K562 (cell line): ENCODE results near the gene ZDHHC14.

Experiments used
- FOXM1 ChIP-seq, 2 experiments: fragments of 450-650 bp in 1 of 2; sonication (generic) in 1 of 2; formaldehyde crosslinking in 1 of 2; IDR thresholded peaks; 2 replicates each; pipeline versions ENCODE4 v1.6.1 to v1.9.0; 2017 to 2022; ENCODE audit warnings: low read depth in 2 of 2, mild to moderate bottlenecking in 2 of 2, missing genetic modification reagents in 1 of 2, moderate library complexity in 1 of 2
- SREBF2 ChIP-seq: sonication (generic); formaldehyde crosslinking; IDR thresholded peaks from 2 replicates; pipeline ENCODE4 v1.4.0; 2020; ENCODE audit warnings: mild to moderate bottlenecking, missing genetic modification reagents
- SUPT5H ChIP-seq: fragments of 450-650 bp; IDR thresholded peaks from 2 replicates; pipeline ENCODE4 v1.6.1; 2016
- TCF7 ChIP-seq: sonication (generic); IDR thresholded peaks from 2 replicates; pipeline ENCODE4 v1.6.1; 2016; ENCODE audit warnings: antibody characterized with exemption, borderline replicate concordance
- ZBTB33 ChIP-seq: sonication (generic); formaldehyde crosslinking; IDR thresholded peaks from 2 replicates; pipeline ENCODE4 v1.8.1; 2023; ENCODE audit warnings: mild to moderate bottlenecking, missing genetic modification reagents
- ZNF586 ChIP-seq: fragments of 450-650 bp; formaldehyde crosslinking; conservative IDR thresholded peaks from 2 replicates; pipeline ENCODE4 v1.4.0; 2020; ENCODE audit warnings: mild to moderate bottlenecking, moderate library complexity
- TF ChIP-seq, protein P1 (sequence below), 3 experiments: IDR thresholded peaks in 2 of 3; conservative IDR thresholded peaks in 1 of 3; 2 replicates each; pipeline ENCODE4 v1.5.1; 2011 to 2012; ENCODE audit warnings: low read length in 3 of 3, mild to moderate bottlenecking in 3 of 3, control low read depth in 2 of 3, improper control_type of control experiment in 1 of 3, inconsistent platforms in 1 of 3, low read depth in 1 of 3, mixed read lengths in 1 of 3, moderate library complexity in 1 of 3; ENCODE audit not compliant: insufficient read depth in 2 of 3
- TF ChIP-seq, protein P2 (sequence below), 2 experiments: fragments of 450-650 bp; formaldehyde crosslinking in 1 of 2; IDR thresholded peaks; 2 replicates each; pipeline versions ENCODE4 v1.4.0 to v1.6.1; 2014 to 2020; ENCODE audit warnings: mild to moderate bottlenecking in 2 of 2, borderline replicate concordance in 1 of 2, low read depth in 1 of 2

DNA sequence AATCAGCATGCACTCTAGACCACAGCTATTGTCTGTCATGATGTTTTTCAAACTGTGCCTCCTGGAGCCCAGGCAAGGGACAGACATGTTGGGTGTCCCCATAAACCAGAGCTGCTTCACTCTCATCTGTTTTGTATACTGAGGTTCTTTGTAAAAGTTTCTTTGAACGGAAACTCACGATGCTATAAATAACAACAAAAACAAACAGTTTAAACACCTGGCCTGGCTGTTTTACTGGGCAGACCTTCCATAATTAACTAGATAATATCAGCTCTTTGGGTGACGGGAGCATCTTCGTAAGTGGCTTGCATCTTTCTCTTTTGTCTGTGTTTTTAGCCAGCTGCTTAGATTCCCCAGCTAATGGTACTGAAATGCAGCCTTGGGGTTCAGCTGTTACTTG is 190.3 kb downstream of the ZDHHC14 start:
- TF ChIP-seq, protein P1, sequence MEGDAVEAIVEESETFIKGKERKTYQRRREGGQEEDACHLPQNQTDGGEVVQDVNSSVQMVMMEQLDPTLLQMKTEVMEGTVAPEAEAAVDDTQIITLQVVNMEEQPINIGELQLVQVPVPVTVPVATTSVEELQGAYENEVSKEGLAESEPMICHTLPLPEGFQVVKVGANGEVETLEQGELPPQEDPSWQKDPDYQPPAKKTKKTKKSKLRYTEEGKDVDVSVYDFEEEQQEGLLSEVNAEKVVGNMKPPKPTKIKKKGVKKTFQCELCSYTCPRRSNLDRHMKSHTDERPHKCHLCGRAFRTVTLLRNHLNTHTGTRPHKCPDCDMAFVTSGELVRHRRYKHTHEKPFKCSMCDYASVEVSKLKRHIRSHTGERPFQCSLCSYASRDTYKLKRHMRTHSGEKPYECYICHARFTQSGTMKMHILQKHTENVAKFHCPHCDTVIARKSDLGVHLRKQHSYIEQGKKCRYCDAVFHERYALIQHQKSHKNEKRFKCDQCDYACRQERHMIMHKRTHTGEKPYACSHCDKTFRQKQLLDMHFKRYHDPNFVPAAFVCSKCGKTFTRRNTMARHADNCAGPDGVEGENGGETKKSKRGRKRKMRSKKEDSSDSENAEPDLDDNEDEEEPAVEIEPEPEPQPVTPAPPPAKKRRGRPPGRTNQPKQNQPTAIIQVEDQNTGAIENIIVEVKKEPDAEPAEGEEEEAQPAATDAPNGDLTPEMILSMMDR (IDR thresholded peaks at IDR 0.05 in 2 of 3, conservative IDR thresholded peaks at IDR 0.05 in 1 of 3; ENCODE audit: insufficient read depth in 2 of 3, low read depth in 1 of 3, low read length in 3 of 3) = no peak
- TF ChIP-seq SREBF2 (no peak), FOXM1 (IDR thresholded peaks at IDR 0.05; ENCODE audit: low read depth) (no peak), FOXM1 (CRISPR knock-in tag; IDR thresholded peaks at IDR 0.05; ENCODE audit: low read depth) (no peak), ZBTB33 (CRISPR knock-in tag) (no peak), ZNF586 (CRISPR knock-in tag) (no peak), TCF7 (no peak), SUPT5H (no peak)
- TF ChIP-seq, protein P2, sequence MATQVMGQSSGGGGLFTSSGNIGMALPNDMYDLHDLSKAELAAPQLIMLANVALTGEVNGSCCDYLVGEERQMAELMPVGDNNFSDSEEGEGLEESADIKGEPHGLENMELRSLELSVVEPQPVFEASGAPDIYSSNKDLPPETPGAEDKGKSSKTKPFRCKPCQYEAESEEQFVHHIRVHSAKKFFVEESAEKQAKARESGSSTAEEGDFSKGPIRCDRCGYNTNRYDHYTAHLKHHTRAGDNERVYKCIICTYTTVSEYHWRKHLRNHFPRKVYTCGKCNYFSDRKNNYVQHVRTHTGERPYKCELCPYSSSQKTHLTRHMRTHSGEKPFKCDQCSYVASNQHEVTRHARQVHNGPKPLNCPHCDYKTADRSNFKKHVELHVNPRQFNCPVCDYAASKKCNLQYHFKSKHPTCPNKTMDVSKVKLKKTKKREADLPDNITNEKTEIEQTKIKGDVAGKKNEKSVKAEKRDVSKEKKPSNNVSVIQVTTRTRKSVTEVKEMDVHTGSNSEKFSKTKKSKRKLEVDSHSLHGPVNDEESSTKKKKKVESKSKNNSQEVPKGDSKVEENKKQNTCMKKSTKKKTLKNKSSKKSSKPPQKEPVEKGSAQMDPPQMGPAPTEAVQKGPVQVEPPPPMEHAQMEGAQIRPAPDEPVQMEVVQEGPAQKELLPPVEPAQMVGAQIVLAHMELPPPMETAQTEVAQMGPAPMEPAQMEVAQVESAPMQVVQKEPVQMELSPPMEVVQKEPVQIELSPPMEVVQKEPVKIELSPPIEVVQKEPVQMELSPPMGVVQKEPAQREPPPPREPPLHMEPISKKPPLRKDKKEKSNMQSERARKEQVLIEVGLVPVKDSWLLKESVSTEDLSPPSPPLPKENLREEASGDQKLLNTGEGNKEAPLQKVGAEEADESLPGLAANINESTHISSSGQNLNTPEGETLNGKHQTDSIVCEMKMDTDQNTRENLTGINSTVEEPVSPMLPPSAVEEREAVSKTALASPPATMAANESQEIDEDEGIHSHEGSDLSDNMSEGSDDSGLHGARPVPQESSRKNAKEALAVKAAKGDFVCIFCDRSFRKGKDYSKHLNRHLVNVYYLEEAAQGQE (IDR thresholded peaks at IDR 0.05; ENCODE audit: borderline replicate concordance) = no peak
- TF ChIP-seq, protein P2 (CRISPR knock-in tag; IDR thresholded peaks at IDR 0.05; ENCODE audit: low read depth) = no peak
